Natural killer cell (primary cell): ENCODE data around the gene PLXNA2. TPM values are rescaled to one million over a fixed set of nuclear protein-coding genes. Genes with fewer than 3 reads are reported as not detected.

Source experiments
- ATAC-seq, 3 donors: fragments of 150-1000 bp in 2 of 3; fragments of 200-7000 bp in 1 of 3; cut with Tn5 transposase; 1 replicate in 1 of 3; 2 replicates in 2 of 3; pipeline ENCODE4 v1.10.0; 2021; ENCODE audit warnings: mild to moderate bottlenecking in 2 of 3, moderate library complexity in 2 of 3
- DNase-seq, 2 donors: peaks; one replicate each; pipeline versions ENCODE4 v3.0.0 to v3.0.0-alpha.2; 2013 to 2021; ENCODE audit warnings: mixed read lengths in 1 of 2
- H3K27ac ChIP-seq: one replicate; pipeline ENCODE4 v1.5.1; 2013; ENCODE audit warnings: mild to moderate bottlenecking, low read length
- H3K27me3 ChIP-seq: one replicate; pipeline ENCODE4 v1.6.1; 2013; ENCODE audit warnings: low read length; ENCODE audit not compliant: control insufficient read depth, insufficient read depth
- H3K36me3 ChIP-seq: one replicate; pipeline ENCODE4 v1.6.1; 2013; ENCODE audit warnings: low read length; ENCODE audit not compliant: control insufficient read depth, insufficient read depth
- H3K4me1 ChIP-seq: one replicate; pipeline ENCODE4 v1.6.1; 2013; ENCODE audit warnings: low read length; ENCODE audit not compliant: control insufficient read depth, insufficient read depth
- H3K4me3 ChIP-seq: one replicate; pipeline ENCODE4 v1.5.1; 2013; ENCODE audit warnings: low read length
- H3K9me3 ChIP-seq: one replicate; pipeline ENCODE4 v1.6.1; 2013; ENCODE audit warnings: low read length; ENCODE audit not compliant: control insufficient read depth, insufficient read depth
- H3K27ac Mint-ChIP-seq, 2 donors: one replicate each; pipeline ENCODE4 v1.8.0; 2022; ENCODE audit warnings: mild to moderate bottlenecking in 2 of 2, mixed read lengths in 2 of 2, moderate library complexity in 1 of 2
- H3K27me3 Mint-ChIP-seq, 2 donors: one replicate each; pipeline ENCODE4 v1.8.0; 2022; ENCODE audit warnings: low read depth in 2 of 2, mixed read lengths in 2 of 2
- H3K36me3 Mint-ChIP-seq: one replicate; pipeline ENCODE4 v1.8.0; 2022; ENCODE audit warnings: mixed read lengths
- H3K4me1 Mint-ChIP-seq, 2 donors: one replicate each; pipeline ENCODE4 v1.8.0; 2022; ENCODE audit warnings: mixed read lengths in 2 of 2
- H3K4me3 Mint-ChIP-seq: one replicate; pipeline ENCODE4 v1.8.0; 2022; ENCODE audit warnings: mild to moderate bottlenecking, moderate library complexity, mixed read lengths
- H3K9me3 Mint-ChIP-seq, 2 donors: one replicate each; pipeline ENCODE4 v1.8.0; 2022; ENCODE audit warnings: mixed read lengths in 2 of 2
- WGBS: methylation state at CpG from one replicate; pipeline ENCODE4 v1.1.7; 2013; ENCODE audit warnings: missing lambda C conversion rate; ENCODE audit not compliant: insufficient coverage; 5-methylcytosine and 5-hydroxymethylcytosine counted together
- intact Hi-C: fragments of 100-400 bp; cut with micrococcal nuclease; formaldehyde crosslinking; loops from one replicate; pipeline ENCODE4 v1.14.2; 2022
- total RNA-seq, 4 donors: library from RNA; stranded (reverse); fragments of 120-200 nt in 1 of 4; gene quantifications; one replicate each; pipeline versions ENCODE4 v1.2.3 to v1.2.4, GENCODE V29; 2013 to 2022
- TF ChIP-seq, protein P1 (sequence below): fragments of 200-600 bp; IDR thresholded peaks from one replicate; pipeline ENCODE4 v1.8.0; 2022; ENCODE audit warnings: antibody characterized with exemption

The PLXNA2 gene
- total RNA-seq, 3 donors from 2014 or later (not counting 1 experiment from before 2014, with no cell fraction given), result 2.8 to 8.4 (median 2.8) TPM

- H3K27me3 Mint-ChIP-seq, result no peaks in the 10 kb centered on the region
- no peak overlapping the region for H3K4me3 Mint-ChIP-seq
- no peak overlapping the region for H3K27ac Mint-ChIP-seq
- ATAC-seq (no peak), DNase-seq (no peak)
- intact Hi-C loops, result no loop called here
- H3K36me3 Mint-ChIP-seq, result no peaks in the 10 kb centered on the region
- H3K4me3 ChIP-seq, result no peak overlapping the region
- peaks cover 3% of the 10 kb centered on the region for H3K4me1 ChIP-seq
- H3K4me1 Mint-ChIP-seq, result peaks cover 12 to 15% of the 10 kb centered on the region in 2 donors
- H3K9me3 ChIP-seq, result no peaks in the 10 kb centered on the region
- no peaks in the 10 kb centered on the region for H3K9me3 Mint-ChIP-seq
- no peaks in the 10 kb centered on the region for H3K36me3 ChIP-seq
- no peak overlapping the region for H3K27ac ChIP-seq
- TF ChIP-seq, protein P1, sequence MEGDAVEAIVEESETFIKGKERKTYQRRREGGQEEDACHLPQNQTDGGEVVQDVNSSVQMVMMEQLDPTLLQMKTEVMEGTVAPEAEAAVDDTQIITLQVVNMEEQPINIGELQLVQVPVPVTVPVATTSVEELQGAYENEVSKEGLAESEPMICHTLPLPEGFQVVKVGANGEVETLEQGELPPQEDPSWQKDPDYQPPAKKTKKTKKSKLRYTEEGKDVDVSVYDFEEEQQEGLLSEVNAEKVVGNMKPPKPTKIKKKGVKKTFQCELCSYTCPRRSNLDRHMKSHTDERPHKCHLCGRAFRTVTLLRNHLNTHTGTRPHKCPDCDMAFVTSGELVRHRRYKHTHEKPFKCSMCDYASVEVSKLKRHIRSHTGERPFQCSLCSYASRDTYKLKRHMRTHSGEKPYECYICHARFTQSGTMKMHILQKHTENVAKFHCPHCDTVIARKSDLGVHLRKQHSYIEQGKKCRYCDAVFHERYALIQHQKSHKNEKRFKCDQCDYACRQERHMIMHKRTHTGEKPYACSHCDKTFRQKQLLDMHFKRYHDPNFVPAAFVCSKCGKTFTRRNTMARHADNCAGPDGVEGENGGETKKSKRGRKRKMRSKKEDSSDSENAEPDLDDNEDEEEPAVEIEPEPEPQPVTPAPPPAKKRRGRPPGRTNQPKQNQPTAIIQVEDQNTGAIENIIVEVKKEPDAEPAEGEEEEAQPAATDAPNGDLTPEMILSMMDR, result no peak
- H3K27me3 ChIP-seq, result no peaks in the 10 kb centered on the region
- WGBS, result 88% methylated on average over 1 of the region's 1 CpG
These were observed 155.0 kb downstream of the PLXNA2 start for GRCh38 chr1:208089149-208089548.

- Mint-ChIP-seq H3K36me3 (no peaks in the 10 kb centered on the region), H3K27me3 (no peaks in the 10 kb centered on the region), H3K4me1 (peaks cover 12 to 15% of the 10 kb centered on the region in 2 donors), H3K9me3 (no peaks in the 10 kb centered on the region), H3K27ac (no peak overlapping the region), H3K4me3 (no peak overlapping the region)
- 97% methylated on average over 4 of the region's 4 CpGs for WGBS
- Histone ChIP-seq H3K9me3 (no peaks in the 10 kb centered on the region), H3K27ac (no peak overlapping the region), H3K4me1 (peaks cover 3% of the 10 kb centered on the region), H3K27me3 (no peaks in the 10 kb centered on the region), H3K36me3 (no peaks in the 10 kb centered on the region), H3K4me3 (no peak overlapping the region)
- DNase-seq (no peak), ATAC-seq (no peak)
- intact Hi-C loops, result no loop called here
- TF ChIP-seq, protein P1, result no peak
These were observed 155.9 kb downstream of the PLXNA2 start for GRCh38 chr1:208088319-208088718.

GRCh38 chr1:208085655-208086515 lies 158.3 kb downstream of the PLXNA2 start:
- H3K36me3 ChIP-seq, result no peaks in the 10 kb centered on the region
- H3K4me3 ChIP-seq, result peak overlapping the region; percentile 17
- H3K4me3 Mint-ChIP-seq, result peak overlapping the region; percentile 90
- ATAC-seq (no peak), DNase-seq (no peak)
- peaks cover 12 to 15% of the 10 kb centered on the region in 2 donors for H3K4me1 Mint-ChIP-seq
- intact Hi-C loops, result no loop called here
- no peak overlapping the region for H3K27ac ChIP-seq
- no peaks in the 10 kb centered on the region for H3K9me3 Mint-ChIP-seq
- no peaks in the 10 kb centered on the region for H3K36me3 Mint-ChIP-seq
- H3K27me3 Mint-ChIP-seq, result no peaks in the 10 kb centered on the region
- TF ChIP-seq, protein P1, result no peak
- H3K9me3 ChIP-seq, result no peaks in the 10 kb centered on the region
- H3K4me1 ChIP-seq, result peaks cover 3% of the 10 kb centered on the region
- 82% methylated on average over 6 of the region's 6 CpGs for WGBS
- H3K27ac Mint-ChIP-seq, result peak overlapping the region; percentile 77 to 79
- H3K27me3 ChIP-seq, result no peaks in the 10 kb centered on the region
